Forelimb muscle (tissue), 1 donor: ENCODE data around the gene ENTPD1. TPM values are rescaled to one million over a fixed set of nuclear protein-coding genes. Genes with fewer than 3 reads are reported as not detected.
"Not testable (repeated sequence)": the region's sequence is repeated elsewhere in the genome, so short reads cannot be mapped to it uniquely, and the experiment has no call there.

Experiments used
- DNase-seq: peaks from one replicate; pipeline ENCODE4 v3.0.0-alpha.2; 2013; ENCODE audit warnings: low read depth
- polyA plus RNA-seq: library from polyadenylated mRNA; unstranded; fragments of 120-200 nt; gene quantifications from one replicate; pipeline ENCODE4 v1.2.1, GENCODE V29; 2013; ENCODE audit not compliant: insufficient read length

Gene ENTPD1
- polyA plus RNA-seq, 1 donor: 12.3 TPM

DNA sequence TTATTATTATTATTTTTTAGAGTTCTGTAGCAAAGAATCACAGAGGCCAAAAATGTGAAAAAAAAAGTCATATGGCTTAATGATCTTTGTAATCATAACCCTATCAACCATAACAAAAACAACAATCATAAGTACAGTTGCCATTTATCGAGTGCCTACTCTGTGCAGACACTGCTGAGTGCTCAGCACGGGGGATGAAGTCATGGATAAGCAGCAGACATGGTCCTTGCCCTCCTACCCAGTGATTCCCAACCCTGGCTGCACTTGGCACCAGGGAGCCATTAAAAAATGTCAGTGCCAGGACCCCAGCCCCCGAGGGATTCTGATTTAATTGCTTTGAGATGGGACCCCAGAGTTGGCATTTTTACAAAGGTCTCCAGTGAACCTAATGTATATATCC lies 38.2 kb downstream of the ENTPD1 start:
- no peak for DNase-seq

- no peak for DNase-seq
These were observed 39.6 kb downstream of the ENTPD1 start for GRCh38 chr10:95795602-95796001.

GRCh38 chr10:95796504-95796903 lies 40.5 kb downstream of the ENTPD1 start:
- no peak for DNase-seq

DNA sequence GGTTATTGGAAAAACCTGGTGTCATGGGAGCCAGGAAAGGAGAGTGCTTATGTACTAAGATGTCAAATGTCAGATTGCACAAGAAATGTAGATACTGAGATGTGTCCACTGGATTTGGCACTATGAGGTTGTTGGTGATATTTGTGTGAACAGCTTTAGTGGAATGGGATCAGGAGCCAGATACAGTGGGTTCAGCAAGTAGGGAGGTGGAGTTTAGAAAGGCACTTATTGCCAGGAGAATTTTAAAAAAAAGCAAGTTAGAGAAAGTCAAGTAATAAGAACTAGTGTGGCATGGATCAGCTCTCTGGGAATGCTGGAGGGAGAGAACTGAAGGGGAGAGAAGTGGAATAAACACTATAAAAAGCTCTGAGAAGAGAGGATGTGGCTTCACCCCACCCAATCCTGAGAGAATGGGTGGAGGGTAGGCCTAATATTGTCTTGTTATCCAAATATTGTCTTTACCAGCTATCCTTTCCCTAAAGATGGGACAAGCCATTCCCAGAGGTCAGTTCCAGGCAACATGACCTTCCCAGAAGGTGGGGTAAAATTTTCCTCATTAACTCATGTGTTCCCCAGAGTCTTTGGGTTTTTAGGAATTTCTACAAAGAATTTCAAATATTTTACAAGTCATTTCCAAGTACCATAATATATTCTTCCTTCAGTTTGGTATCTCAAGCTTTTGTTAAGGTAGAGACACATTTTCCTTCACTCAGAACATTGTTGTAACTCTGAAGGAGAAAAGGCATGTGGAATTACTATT lies 42.3 kb downstream of the ENTPD1 start:
- DNase-seq: no peak

DNA sequence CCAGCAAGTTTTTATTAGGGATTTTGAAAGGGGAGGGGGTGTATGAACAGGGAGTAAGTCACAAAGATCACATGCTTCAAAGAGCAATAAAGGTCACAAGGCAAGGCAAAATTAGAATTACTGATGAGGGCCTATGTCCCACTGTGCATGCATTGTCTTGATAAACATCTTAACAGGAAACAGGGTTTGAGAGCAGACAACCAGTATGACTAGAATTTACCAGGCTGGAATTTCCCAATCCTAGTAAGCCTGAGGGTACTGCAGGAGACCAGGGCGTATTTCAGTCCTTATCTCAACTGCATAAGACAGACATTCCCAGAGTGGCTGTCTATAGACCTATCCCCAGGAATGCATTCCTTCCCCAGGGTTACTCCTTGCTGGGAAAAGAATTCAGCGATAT lies 44.3 kb downstream of the ENTPD1 start:
- DNase-seq: not testable (repeated sequence)

- not testable (repeated sequence) for DNase-seq
These were observed 50.9 kb downstream of the ENTPD1 start for GRCh38 chr10:95806687-95807380.

GRCh38 chr10:95808705-95809308 lies 52.8 kb downstream of the ENTPD1 start:
- not testable (repeated sequence) for DNase-seq

DNA sequence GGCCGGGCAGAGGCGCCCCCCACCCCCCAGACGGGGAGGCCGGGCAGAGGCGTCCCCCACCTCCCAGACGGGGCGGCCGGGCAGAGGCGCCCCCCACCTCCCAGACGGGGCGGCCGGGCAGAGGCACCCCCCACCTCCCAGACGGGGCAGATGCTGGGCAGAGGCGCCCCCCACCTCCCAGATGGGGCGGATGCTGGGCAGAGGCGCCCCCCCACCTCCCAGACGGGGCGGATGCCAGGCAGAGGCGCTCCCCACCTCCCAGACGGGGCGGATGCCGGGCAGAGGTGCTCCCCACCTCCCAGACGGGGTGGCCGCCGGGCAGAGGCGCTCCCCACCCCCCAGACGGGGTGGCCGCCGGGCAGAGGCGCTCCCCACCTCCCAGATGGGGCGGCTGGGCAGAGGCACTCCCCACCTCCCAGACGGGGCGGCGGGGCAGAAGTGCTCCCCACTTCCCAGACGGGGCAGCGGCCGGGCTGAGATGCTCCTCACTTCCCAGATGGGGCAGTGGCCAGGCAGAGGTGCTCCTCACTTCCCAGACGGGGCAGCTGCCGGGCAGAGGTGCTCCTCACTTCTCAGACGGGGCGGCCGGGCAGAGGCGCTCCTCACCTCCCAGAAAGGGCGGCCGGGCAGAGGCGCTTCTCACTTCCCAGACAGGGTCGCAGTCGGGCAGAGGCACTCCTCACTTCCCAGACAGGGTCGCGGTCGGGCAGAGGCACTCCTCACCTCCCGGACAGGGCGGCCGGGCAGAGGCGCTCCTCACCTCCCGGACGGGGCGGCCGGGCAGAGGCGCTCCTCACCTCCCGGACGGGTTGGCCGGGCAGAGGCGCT lies 53.6 kb downstream of the ENTPD1 start:
- DNase-seq: no peak

GRCh38 chr10:95810198-95810976 lies 54.4 kb downstream of the ENTPD1 start:
- no peak for DNase-seq

GRCh38 chr10:95813054-95813685 lies 57.2 kb downstream of the ENTPD1 start:
- DNase-seq: no peak

- DNase-seq: no peak
These were observed 58.2 kb downstream of the ENTPD1 start for GRCh38 chr10:95814011-95814727.

GRCh38 chr10:95815133-95815532 lies 59.2 kb downstream of the ENTPD1 start:
- no peak for DNase-seq

- DNase-seq: no peak
These were observed 59.8 kb downstream of the ENTPD1 start for GRCh38 chr10:95815701-95816240.

DNA sequence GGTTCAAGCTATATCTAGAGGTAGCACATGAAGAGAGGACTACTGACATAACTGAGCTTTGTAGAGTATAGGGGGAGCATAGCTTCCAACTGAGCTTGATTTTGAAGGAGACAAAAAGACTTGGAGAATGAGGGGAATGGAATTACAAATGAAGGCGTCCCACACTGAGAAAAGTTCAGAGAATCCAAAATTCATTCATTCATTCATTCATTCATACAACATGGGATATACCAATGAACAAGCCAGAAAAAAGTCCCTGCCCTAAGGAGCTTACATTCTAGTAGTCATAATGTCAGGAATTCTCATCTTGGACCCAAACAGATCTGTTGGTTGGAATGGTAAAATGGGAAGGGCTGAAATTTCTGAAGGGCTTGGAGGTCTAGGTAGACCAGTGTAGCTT lies 62.0 kb downstream of the ENTPD1 start:
- DNase-seq: no peak

- DNase-seq: no peak
These were observed 62.7 kb downstream of the ENTPD1 start for GRCh38 chr10:95818668-95819067.

DNA sequence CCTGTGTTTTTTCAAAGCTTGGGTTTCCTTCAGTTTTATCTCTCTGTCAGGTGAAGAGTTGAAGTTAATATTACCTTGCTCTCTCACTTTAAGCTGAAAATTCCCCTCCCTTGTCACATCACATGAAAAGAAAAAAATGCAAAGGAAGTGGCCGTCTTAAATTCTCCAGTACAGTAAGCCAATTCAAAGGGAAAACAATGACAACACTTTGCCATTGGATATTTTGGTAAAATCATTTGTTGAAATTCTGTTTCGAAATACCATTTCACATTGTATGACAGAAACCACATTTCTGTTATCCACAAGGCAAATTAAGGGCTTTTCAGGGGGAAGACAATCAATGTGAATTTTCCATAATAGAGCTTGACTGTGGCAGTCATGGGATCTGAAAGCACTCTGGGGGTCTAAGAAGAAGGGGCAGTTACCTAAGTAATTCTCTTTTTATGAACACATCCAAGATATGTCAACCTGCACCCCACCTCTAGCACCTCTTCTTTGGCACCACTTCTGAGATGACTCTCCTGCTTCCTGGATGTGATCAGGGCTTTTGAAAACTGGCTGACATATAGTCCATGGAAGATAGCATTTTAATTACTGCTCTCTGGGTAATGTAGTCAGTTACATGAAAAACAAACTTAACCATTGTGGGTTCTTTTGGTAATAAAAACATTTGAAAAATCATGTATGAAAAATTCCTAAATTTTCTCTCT lies 63.8 kb downstream of the ENTPD1 start:
- DNase-seq: no peak

DNA sequence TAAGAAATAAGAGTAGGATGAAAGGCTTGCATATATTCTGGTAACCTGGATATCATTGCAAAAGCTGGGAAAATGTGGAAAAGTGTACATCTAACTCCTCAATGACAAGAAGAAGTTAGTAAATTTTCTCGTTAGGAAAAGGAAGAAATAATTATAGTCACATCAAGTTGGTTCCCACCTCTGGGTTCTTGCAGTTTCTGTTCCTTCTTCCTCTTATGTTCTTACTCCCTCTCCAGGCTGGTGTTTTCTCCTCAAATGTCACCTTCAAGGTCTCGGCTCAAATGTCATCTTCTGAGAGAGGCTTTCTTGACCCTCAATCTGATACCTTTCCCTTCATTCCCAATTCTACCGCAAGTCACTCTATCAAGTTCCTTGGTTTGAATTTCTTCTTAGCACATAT lies 64.4 kb downstream of the ENTPD1 start:
- no peak for DNase-seq

- DNase-seq: no peak
These were observed 65.8 kb downstream of the ENTPD1 start for GRCh38 chr10:95821720-95822119.

DNA sequence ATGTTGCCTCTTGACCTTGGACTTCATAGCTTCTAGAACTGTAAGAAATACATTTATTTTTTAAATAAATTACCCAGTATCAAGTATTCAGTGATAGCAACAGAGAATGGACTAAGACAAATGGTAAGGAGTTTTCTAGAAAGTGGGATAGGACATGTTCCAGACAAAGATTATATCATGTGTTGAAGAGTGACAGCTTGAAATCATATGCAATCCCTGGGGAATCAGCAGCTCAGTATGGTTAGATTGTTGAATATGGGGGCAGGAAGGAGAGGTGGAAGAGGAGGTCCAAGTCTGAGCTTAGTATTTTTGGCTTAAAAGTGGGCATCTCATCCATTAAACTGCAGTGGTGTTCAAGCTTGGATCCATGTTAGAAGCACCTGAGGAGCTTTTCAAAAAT lies 74.1 kb downstream of the ENTPD1 start:
- DNase-seq: no peak
